ENCODE measurements around the gene SPINT1.

The SPINT1 gene, protein sequence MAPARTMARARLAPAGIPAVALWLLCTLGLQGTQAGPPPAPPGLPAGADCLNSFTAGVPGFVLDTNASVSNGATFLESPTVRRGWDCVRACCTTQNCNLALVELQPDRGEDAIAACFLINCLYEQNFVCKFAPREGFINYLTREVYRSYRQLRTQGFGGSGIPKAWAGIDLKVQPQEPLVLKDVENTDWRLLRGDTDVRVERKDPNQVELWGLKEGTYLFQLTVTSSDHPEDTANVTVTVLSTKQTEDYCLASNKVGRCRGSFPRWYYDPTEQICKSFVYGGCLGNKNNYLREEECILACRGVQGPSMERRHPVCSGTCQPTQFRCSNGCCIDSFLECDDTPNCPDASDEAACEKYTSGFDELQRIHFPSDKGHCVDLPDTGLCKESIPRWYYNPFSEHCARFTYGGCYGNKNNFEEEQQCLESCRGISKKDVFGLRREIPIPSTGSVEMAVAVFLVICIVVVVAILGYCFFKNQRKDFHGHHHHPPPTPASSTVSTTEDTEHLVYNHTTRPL

DNA sequence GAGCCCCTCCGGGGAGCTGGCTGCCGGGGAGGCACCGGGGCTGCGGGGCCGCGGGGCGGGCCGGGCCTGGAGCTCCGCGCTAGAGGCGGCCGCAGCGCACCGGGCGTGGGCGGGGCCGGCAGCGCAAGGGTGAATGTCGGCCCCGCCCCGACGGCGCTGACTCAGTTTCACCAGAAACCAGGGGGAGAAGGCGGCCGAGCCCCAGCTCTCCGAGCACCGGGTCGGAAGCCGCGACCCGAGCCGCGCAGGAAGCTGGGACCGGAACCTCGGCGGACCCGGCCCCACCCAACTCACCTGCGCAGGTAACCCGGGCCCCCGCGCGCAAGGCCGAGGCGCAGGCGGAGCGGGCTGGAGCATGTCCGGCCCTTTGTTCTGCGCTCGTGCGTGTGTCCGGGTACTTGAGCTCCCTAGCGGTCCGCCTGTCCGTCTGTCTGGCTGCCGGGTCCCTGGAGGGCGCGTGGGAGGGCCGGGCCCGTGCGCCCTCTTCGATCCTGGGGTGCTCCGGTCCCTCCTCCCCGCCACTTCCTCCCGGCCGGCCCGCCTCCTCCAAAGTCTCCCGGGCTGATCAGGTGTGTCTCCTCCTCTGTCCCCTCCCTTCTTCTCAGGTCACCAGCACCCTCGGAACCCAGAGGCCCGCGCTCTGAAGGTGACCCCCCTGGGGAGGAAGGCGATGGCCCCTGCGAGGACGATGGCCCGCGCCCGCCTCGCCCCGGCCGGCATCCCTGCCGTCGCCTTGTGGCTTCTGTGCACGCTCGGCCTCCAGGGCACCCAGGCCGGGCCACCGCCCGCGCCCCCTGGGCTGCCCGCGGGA is at the start of gene SPINT1:
TSS of gene SPINT1 (plus strand) at position 164 of the 811 bp plus-strand sequence. CDS start at position 671, 507 bp downstream.
- DNase-seq (ENCODE audit: low read depth) = no peak

DNA sequence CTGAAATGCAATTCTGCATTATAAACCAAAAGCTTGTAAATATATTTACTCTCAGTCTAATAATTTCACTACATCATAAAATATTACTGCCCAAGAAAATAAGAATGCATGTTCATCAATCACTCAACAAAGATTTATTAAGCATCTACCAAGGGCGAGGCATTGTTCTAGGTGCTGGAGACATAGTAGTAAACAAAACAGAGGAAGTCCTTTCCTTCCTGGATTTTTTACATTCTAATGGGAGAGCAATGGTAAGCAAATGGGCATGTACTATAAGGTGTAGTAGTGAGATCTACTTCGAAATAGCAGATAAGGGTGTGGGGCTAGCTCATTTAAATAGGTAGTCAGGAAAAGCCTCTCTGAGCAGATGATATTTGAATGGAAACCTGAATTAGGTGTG is 47.8 kb upstream of the SPINT1 start:
- DNase-seq (ENCODE audit: low read depth) = no peak

DNA sequence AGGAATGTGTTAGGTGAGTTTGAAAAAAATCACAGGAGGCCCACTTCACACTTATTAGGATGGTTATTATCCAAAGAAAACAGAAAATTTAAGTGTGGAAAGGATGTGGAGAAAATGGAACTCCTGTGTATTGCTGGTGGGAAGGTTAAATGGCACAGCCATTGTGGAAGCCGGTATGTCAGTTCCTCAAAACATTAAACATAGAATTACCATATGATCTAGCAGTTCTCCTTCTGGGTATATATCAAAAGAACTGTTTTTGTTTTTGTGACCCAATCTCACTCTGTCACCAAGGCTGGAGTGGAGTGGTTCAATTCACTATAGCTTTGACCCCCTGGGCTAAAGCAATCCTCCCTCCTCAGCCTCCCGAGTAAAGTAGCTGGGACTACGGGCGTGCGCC is 47.3 kb upstream of the SPINT1 start:
- DNase-seq (ENCODE audit: low read depth) = no peak

DNA sequence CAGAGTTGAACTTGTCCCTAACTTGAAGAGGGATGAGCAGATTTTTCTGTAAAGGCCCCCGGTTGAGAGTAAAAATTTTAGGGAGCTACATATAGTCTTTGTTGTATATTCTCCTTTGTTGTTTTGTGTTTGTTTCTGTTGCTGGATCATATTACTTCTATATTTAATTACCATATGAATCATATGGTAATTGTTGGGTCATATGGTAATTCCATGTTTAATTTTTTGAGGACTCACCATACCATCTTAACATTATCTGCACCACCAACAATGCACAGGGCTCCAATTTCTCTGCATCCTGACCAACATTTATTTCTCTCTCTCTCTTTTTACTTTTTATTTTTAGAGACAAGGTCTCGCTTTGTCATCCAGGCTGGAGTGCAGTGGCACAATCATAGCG is 44.3 kb upstream of the SPINT1 start:
- no peak for DNase-seq (ENCODE audit: low read depth)

DNA sequence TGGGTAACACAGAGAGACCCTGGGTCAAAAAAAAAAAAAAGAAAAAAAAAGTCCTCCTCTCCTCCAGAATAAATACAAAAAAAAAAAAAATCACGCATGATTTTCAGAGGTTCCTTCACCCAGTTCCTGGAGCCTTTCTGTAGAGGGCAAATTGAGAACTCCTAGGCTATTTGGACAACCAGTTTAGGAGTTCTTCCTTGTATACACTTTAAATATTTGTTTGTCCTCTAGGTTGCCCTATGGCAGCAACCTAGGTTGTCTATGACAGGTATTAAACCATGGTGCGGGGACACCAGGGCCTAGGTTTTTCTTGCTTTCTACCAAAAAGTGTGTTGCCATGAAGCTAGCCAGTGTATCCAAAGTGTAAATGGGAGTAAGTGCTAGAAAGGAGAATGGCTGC is 40.8 kb upstream of the SPINT1 start:
- no peak for DNase-seq (ENCODE audit: low read depth)

DNA sequence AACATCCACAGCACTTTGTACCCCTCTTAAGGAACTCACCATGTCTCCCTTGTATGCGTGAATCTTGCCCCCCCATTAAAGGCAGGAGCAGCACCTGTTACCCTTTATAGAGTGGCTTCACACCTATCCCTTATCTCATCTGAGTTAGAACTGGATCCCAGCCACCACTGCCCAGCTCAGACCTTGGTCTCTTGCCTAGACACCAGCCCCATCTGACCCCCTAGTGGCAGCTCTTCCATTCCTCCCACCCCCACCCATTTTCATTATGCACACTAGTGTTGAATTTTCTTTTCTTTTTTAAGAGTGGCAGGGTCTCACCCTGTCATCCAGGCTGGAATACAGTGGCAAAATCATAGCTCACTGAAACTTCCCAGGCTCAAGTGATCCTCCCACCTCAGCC is 40.2 kb upstream of the SPINT1 start:
- DNase-seq (ENCODE audit: low read depth) = no peak

DNA sequence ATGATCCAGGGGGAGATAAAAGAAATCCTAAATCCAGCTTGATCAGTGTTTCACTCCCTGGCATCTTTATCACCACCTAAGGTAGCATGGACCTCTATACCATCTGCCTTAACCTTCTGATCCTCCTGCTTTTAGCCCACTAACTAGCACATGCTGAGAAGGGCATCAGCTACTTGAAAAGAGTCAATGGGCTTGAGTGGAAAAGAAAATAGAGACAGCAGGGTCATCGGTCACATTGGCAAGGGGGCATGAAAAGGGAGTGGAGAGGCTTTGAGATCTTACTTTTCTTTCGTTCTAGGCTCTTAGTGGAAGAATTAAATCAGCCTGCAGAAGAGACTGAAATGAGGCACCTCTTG is 37.2 kb upstream of the SPINT1 start:
- no peak for DNase-seq (ENCODE audit: low read depth)

DNA sequence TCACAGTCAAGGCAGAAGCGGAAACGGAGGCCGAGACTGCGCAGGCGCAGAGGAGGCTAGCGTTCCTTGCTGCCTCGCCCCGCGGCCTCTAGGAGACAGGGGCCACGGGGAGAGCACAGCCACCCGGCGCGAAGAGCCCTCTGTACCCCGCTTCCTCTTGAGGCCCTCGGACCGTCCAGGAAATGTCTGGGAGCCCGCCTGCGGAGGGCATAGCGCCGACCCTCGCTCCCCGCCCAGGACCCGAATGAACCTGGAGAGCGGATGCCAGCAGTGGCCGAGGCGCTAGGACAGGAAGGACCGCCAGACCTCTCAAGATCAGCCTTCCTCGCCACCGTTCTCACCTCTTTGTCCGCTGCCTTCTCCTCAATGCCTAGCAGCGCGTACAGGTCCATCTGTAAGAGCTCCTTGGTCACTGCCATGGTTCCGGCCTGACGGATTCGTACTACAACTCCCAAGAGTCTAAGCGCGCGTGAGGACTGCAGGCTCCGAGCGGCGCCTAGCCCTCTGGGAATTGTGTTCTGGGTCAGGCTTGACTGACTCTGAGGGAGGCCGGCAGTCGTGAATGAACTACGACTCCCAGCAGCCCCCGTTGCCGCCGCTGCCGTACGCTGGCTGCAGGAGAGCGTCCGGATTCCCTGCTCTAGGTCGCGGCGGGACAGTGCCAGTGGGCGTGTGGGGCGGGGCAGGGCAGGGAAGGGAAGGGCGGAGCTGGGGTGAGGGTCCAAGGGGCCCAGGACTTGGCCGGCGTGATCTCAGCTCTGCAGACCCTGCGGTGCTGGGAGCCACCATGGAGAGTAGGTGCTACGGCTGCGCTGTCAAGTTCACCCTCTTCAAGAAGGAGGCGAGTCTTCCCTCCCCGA is 36.6 kb upstream of the SPINT1 start, which contains the start of the genes DNAJC17 and ZFYVE19:
TSS of gene DNAJC17 (minus strand) at position 446 of the 860 bp plus-strand sequence. CDS start at position 419, 27 bp downstream.
TSS of gene ZFYVE19 (plus strand) at position 62 of the 860 bp plus-strand sequence. CDS start at position 563, 501 bp downstream.
- peak; percentile 93 for DNase-seq (ENCODE audit: low read depth)

DNA sequence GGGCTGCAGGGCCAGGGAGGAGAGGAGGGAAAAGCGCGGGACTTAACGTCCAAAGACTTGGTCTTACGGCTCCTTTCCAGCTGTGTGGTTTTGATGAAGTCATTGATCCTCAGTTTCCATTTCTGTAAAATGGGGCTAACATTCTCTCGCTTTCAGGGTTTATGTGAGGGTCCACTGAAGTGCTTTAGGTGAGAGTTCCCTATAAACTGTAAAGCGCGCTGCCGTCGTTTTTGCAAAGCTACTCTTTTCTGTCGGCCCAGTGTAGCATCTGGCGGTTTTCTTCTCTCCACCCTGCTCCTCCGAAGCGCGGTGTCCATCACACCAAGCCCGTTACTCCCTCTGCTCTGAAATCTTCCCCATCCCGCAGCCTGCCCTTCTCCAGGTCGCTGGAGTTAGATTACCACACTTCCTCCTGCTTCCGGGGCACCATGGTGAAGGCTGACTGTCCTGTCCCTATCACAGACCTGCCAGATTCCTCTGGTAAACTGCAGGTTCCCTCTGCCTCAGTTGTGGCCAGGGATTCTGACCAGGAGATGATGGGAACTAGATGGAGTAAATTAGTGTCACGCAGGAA is 35.9 kb upstream of the SPINT1 start:
- no peak for DNase-seq (ENCODE audit: low read depth)

DNA sequence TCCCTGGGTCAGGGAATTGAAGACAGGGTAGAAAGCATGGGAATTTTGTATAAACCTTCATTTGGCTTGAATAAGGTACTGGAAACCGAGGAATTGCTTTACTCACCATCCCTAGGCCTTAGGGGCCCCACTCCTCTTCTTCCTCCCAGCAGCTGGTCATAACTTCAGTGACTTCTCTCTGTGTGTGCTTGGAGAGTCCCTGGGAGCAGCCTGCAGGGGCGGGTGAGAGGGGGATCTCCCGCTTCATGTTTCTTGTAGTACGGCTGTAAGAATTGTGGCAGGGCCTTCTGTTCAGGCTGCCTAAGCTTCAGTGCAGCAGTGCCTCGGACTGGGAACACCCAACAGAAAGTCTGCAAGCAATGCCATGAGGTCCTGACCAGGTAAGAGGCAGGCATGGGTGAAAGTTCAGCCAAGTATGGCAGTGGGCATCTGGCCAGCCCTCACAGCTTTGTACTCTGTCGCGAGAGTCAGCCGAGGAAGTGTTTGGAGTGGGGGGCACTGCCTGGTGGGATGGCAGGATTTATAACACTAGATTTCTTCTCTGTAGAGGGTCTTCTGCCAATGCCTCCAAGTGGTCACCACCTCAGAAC is 34.9 kb upstream of the SPINT1 start:
- DNase-seq (ENCODE audit: low read depth) = no peak

DNA sequence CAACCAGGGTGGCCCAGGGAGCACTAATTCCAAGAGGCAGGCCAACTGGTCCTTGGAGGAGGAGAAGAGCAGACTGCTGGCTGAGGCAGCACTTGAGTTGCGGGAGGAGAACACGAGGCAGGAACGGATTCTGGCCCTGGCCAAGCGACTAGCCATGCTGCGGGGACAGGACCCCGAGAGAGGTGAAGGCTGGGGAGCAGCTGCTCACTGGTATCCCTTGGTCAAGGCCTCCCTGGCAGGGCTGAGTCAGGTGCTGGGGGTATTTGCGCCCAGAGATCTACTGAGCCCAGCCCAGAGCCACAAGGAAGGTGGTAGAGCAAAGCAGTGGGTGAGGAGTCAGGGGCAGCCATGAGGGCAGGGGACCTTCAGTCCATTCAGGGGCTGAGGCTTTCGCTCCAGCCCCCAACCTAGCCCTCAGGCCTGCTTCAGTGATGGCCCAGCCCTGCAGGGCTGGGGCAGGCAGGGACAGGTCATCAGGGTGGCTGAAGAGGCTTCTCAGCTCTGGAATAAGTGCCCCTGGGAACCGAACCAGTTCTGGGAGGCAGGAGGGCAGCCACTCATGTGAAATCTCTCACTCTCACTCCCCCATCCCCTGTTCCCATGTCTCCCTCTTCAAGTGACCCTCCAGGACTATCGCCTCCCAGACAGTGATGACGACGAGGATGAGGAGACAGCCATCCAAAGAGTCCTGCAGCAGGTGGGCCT is 31.0 kb upstream of the SPINT1 start:
- DNase-seq (ENCODE audit: low read depth) = no peak

DNA sequence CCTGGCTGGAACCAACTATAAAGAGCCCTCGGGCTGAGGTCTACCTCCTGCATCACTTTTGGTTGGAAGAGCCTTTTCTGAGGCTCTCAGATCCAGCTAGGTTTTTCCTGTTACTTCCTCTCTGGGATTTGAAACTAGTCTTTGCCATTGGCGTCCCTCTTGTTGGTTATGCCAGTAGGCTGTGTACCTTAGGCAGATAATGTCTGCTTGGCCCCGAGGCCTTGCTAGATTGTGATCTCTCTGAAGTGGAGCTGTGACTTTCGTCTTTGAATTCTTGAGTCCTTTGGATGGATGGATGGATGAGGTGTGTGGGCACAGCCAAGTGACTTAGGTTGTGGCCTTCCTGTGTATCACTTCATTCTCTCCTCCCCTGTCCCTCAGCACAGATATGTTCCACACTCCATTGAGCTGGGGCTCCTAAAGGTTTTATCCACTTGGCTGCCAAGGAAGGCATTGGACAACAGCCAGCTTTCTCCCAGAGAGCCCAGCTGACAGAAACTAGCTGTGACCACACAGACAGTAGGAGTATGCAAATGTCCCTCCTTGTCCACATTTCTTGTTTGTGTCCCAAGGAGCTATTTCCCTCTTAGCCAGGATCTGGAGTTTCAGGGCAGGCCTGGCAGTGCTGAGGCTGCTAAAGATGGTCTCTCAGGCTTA is 28.7 kb upstream of the SPINT1 start:
- no peak for DNase-seq (ENCODE audit: low read depth)

DNA sequence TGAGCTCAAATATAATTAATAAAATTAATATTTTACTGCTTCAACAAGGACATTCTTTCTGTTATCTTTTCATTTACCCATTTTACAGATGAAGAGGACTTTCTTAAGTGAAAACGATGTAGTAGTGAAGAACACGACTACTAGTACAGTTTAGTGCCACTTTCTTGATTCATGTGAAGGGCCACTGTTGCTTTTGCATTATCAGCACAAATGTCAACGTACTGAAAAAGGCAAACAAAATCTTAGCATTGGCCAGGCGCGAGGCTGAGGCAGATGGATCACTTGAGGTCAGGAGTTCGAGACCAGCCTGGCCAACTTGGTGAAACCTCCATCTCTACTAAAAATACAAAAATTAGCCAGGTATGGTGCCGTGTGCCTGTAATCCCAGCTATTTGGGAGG is 24.8 kb upstream of the SPINT1 start:
- DNase-seq (ENCODE audit: low read depth) = no peak

DNA sequence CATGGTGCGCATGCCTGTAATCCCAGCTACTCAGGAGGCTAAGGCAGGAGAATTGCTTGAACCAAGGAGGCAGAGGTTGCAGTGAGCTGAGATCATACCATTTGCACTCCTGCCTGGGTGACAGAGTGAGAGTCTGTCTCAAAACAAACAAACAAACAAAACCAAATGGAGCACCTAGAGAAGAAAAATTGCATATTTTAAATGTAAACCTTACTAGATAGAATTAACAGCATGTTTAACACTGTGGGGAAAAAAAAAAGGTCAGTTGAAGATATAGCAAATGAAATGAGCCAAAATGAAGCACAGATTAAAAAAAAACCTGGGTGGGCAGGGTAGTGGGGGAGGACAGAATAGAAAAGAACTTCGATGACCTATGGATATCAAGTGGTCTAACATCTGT is 22.7 kb upstream of the SPINT1 start:
- no peak for DNase-seq (ENCODE audit: low read depth)

DNA sequence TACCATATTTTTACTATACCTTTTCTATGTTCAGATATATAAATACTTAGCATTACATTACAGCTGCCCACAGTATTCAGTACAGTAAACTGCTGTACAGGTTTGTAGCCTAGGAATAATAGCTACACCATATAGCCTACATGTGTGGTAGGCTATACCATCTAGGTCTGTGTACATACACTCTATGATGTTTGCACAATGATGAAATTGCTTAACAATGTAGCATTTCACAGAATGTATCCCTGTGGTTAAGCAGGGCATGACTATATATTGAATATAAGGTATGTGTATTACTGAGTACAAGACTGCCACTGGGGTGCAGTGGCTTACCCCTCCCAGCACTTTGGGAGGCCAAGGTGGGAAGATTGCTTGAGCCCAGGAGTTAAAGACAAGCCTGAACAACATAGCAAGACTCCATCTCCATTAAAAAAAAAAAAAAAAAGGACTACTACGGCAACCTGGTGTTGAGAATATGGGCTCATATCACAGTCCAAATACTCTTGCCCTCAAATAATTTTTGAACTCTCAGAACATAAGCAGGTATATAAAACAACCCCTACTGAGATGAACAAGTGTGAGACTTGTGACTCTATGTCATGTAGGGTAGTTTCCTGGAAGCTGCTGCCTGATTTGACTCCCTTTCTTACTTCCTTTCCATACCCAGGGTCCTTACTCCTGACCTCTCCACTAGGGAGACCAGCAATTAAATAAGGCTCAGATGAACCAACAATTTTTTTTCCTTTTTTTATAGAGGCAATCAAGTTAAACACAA is 20.1 kb upstream of the SPINT1 start:
- DNase-seq (ENCODE audit: low read depth) = no peak

DNA sequence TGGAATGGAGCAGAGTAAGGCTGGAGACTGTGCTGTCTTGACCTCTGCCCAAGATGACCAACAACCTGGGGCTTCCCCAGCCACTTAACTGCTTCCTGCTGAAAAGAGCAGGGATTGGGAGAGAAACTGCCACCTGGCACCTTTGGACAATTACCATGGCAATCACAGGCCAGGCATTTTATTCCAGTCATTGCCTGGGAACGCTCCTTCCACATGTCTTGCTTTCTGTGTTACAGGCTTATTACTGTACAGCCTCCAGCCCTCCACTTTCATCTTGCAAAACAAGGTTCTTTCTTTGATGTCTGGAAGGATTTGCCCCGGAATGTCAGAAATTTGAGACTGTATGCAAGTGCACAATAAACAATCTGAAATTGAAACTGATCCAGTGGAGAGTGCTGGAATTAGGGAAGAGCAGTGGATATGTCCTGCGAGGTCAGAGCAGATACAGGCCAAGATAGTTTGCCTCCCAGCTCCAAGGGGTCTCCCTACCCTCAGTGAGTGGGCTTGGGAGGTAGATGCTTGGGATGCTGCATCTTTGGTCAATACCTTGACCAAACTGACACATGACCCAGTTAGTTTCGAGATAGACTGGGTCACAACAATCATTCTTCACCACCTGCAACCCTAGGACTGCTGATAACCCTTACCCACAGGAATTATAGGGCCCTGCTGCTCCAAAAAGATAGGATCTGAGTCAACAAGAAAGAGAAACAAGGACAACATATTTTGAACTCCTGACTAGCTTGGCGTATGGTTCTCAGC is 18.0 kb upstream of the SPINT1 start:
- no peak for DNase-seq (ENCODE audit: low read depth)

DNA sequence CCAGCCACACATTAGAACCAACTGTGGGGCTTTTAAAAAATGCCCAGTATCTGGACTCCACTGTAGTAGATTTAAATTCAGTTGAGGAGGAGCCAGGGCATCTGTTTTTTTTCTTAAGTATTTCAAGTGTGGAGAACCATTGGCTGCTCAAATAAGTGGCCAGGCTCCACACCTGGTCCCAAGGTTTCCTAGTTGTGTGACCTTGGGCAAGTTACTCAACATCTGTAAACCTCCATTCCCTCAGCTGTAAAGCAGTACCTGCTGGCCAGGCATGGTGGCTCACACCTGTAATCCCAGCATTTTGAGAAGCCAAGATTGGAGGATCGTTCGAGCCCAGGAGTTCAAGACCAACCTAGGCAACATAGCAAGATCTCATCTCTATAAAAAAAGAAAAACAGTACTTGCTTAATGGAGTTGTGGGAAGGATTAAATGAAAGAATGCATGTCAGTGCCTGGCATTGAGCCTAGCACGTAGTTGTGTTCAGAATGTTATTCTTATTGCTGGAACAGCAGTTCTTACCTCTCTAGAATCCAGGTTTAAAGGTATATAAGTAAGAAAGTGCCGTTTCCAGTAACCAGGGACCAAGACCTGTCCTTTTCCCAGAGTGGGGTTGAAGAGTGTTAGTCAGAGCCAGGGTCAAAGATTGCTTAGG is 17.3 kb upstream of the SPINT1 start:
- DNase-seq (ENCODE audit: low read depth) = no peak

Data from HS-27A (cell line).